ENCODE measurements around the gene MGMT.

Gene MGMT

DNA sequence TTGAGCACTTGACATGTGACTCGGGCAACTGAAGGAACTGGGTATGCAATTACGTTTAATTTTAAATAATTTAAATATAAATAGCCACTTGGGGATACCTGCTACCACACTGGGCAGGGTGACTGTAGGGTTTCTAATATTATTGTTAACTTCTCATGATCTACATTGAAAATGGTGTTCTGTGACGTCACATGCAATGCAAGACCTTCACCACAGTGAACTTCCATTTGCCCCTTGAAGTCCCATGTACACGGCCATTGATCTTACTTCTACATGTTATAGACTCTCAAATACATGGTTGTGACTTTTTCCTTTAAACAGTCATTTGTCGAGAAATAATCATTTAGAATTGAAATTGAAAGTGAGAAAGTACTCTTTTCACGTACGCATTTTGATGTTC is 154.0 kb downstream of the MGMT start:
- DNase-seq (ENCODE audit: low read depth in 2 of 3, low spot score in 1 of 3): no peak

- DNase-seq (ENCODE audit: low read depth in 2 of 3, low spot score in 1 of 3): no peak
Measured at GRCh38 chr10:129621693-129622092, 154.7 kb downstream of the MGMT start.

DNA sequence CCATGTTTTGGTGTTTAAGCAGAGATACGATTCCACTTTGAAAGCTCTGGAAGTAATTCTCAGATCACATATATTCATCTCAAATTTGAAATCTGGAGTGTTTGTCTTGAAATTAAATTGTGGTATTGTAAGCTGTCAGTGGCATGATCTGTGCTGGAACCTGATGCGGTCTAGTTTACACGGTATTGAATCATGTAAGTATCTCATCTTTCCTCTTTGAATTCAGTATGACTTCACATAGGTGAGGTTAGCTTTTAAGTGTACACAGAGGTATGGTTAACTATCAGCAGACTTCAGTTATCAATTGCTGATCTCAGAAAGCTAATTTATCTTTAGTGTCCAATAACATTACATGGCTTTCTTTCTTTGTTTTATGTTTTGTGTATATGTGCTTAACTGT is 155.2 kb downstream of the MGMT start:
- DNase-seq (ENCODE audit: low read depth in 2 of 3, low spot score in 1 of 3): no peak

- no peak for DNase-seq (ENCODE audit: low read depth in 2 of 3, low spot score in 1 of 3)
Measured at GRCh38 chr10:129622736-129623135, 155.7 kb downstream of the MGMT start.

GRCh38 chr10:129624526-129624925 is 157.5 kb downstream of the MGMT start:
- DNase-seq (ENCODE audit: low read depth in 2 of 3, low spot score in 1 of 3): no peak

GRCh38 chr10:129626309-129626708 is 159.3 kb downstream of the MGMT start:
- no peak for DNase-seq (ENCODE audit: low read depth in 2 of 3, low spot score in 1 of 3)

- DNase-seq (ENCODE audit: low read depth in 2 of 3, low spot score in 1 of 3): no peak
Measured at GRCh38 chr10:129626796-129627435, 159.9 kb downstream of the MGMT start.

DNA sequence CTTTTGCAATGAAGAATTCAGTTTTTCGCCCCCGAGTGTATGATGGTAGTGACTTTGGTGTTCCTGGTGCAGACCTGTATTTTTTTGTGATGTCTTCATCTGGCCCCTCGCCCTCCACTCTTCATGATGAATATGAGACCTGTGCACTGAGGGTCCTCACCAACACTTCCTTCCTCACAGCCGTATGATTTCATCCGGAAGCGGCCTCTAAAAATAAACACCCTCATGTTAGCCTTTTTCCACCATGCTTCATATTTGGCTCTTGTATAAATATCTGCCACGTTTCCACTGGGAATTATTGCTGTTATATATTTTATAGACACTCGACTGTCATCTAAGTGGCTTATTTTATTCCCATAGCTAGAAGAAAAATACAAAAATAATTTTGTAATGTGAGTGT is 160.4 kb downstream of the MGMT start:
- DNase-seq (ENCODE audit: low read depth in 2 of 3, low spot score in 1 of 3): no peak

GRCh38 chr10:129628823-129629222 is 161.8 kb downstream of the MGMT start:
- DNase-seq (ENCODE audit: low read depth in 2 of 3, low spot score in 1 of 3): no peak

DNA sequence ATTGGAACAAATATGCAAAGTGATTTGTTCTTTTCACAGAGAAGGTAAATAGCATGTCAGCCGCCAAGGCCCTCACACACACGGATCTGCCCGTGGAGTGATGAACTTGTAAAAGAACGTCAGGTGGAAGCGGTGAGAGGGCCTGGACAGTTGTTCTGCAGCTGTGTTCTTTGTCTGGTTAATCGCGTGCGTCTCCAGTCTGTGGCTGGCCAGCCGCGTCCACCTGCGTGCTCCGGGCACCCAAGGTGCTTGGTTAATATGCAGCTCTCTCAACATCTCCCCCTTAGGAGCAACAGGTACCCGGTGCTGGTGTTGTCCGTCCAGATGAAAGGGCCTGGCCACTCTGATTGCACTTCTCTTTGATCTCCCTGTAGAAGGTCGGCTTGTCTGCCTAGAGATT is 162.9 kb downstream of the MGMT start:
- DNase-seq (ENCODE audit: low read depth in 2 of 3, low spot score in 1 of 3): no peak

GRCh38 chr10:129631006-129631405 is 164.0 kb downstream of the MGMT start:
- no peak for DNase-seq (ENCODE audit: low read depth in 2 of 3, low spot score in 1 of 3)

DNA sequence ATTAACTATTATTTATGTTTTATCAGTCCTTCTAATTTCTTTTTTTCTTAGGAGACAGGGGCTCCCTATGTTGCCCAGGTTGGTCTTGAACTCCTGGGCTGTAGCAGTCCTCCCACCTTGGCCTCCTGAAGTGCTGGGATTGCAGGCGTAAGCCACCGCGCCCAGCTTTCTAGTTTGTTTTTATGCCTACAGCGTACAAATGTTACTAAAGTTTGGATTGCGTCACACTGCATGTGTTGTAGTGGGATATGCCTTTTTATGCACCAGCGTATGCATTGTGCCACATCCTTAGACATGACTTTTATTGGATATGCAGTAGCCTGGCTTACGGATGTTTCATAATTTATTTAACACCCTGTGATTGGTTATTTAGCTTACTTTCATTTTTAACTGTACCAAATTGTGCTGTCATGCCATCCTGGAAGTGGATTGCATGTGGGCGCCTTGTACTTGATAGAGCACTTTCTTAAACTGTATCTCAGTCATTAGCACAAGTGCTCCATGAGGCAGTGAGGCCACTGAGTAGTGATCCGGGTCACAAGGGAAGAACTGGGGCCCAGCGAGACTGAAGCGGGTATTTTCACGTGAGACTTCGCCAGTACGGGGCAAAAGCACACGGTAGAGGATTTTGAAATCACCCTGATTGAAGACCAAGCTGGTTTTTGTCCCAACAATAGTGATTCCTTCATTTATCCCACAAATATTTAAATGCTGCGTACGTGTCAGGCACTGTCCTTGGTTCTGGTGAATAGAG is 165.0 kb downstream of the MGMT start:
- DNase-seq (ENCODE audit: low read depth in 2 of 3, low spot score in 1 of 3): no peak

DNA sequence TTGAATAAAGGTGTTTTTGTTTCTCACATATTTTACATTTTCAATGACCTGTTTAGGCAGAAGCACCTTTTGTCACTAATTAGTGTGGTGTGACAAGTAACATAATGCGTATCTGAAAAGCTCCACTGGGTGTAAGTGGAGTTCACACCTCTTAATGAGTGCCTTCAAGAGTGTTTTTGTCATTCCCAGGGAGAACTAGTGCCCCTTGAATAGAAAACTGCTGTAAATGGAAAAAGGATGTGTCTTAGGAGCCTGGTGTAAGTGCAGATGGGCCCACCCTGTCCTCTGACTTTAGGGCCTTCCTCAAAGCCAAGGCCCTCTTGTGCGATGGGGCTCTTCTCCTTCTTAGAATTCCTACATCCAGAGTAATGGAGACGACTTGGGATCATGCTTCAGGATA is 170.0 kb downstream of the MGMT start:
- DNase-seq (ENCODE audit: low read depth in 2 of 3, low spot score in 1 of 3): no peak

DNA sequence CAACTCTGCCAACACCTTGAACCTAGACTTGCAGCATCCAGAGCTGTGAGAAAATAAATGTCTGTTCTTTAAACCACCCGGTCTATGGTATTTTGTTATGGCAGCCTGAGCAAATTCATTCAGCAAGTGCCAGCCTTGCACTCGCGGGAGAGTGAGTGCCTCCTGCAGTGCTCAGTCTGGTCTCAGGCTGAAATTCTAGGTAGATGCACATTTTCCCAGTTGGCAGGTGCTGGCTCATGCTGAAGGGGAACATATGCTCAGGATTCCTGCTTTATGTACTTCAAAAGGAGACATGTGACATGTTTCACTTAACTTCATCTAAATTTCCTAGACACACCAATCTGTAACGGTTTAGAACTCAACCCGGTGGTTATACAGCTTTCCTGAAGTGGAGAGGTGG is 170.8 kb downstream of the MGMT start:
- DNase-seq (ENCODE audit: low read depth in 2 of 3, low spot score in 1 of 3): no peak

- DNase-seq (ENCODE audit: low read depth in 2 of 3, low spot score in 1 of 3): no peak
Measured at GRCh38 chr10:129641351-129641750, 174.3 kb downstream of the MGMT start.

- no peak for DNase-seq (ENCODE audit: low read depth in 2 of 3, low spot score in 1 of 3)
Measured at GRCh38 chr10:129641982-129642381, 174.9 kb downstream of the MGMT start.

- DNase-seq (ENCODE audit: low read depth in 2 of 3, low spot score in 1 of 3): no peak
Measured at GRCh38 chr10:129642427-129642826, 175.4 kb downstream of the MGMT start.

DNA sequence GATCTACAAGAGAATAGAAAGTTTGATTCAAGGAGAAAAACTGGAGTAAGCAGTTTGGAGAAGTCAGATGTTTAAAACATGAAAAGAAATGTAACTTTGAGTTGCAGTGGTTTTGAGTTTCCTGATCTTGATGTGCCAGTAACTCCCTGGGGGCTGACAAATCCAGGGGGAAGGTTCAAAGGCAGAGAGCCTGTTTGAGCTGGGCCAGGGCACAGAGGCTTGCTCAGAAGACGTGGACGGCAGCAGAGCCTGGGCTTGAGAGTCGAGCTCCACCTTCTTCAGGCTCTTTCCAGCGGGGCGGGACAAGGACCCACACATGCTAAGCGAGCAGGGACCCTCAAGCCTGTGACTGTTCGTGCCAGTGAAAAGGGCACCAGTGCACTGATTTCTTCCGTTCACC is 176.2 kb downstream of the MGMT start:
- DNase-seq (ENCODE audit: low read depth in 2 of 3, low spot score in 1 of 3): no peak

GRCh38 chr10:129645487-129645886 is 178.4 kb downstream of the MGMT start:
- DNase-seq (ENCODE audit: low read depth in 2 of 3, low spot score in 1 of 3): no peak

- DNase-seq (ENCODE audit: low read depth in 2 of 3, low spot score in 1 of 3): no peak
Measured at GRCh38 chr10:129646973-129647372, 179.9 kb downstream of the MGMT start.

GRCh38 chr10:129647590-129647989 is 180.5 kb downstream of the MGMT start:
- no peak for DNase-seq (ENCODE audit: low read depth in 2 of 3, low spot score in 1 of 3)

DNA sequence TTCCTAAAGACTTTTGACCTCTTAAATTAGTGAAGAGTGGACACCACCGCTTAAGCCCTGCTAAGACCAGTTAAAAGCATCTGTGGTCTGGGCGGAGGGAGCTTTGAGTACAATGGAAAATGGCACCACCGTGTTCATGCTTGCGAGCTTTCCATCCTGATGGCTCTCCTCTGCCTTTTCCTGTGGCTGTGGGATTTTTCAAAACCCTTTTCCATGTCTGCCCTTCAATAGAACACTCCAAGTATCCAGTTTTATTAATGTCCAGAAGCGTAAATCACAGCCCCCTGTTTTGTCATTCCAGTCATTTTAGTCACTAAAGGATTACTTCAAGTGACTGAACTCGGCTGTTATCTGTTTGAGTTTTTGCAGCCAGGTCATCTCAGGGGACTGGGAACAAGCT is 181.8 kb downstream of the MGMT start:
- DNase-seq (ENCODE audit: low read depth in 2 of 3, low spot score in 1 of 3): no peak

- no peak for DNase-seq (ENCODE audit: low read depth in 2 of 3, low spot score in 1 of 3)
Measured at GRCh38 chr10:129652021-129652420, 185.0 kb downstream of the MGMT start.
